IMR-90 (cell line): Measurements from ENCODE around the gene MYBPH. TPM values are rescaled to one million over a fixed set of nuclear protein-coding genes. Genes with fewer than 3 reads are reported as not detected.

Experiments
- ATAC-seq: fragments of 200-7000 bp; cut with Tn5 transposase; 2 replicates; pipeline ENCODE4 v1.9.1; 2020; ENCODE audit warnings: low read depth, mild to moderate bottlenecking, moderate library complexity
- BruUV-seq: library from RNA; stranded (reverse); fragments of 400-500 nt; replicated peaks from 2 replicates; lab custom pipeline; 2021; lab: Mats Ljungman, UMichigan
- CTCF ChIA-PET: fragments of 300-600 bp; formaldehyde crosslinking; extraction: SDS; loops from one replicate; lab custom pipeline; 2021; ENCODE audit warnings: antibody characterized with exemption; lab: Yijun Ruan, JAX
- POLR2A ChIA-PET: fragments of 300-600 bp; sonication (Branson Sonifier 250); formaldehyde crosslinking; loops from one replicate; lab custom pipeline; 2022; ENCODE audit warnings: antibody characterized with exemption; ENCODE audit not compliant: unreplicated experiment; lab: Charles Lee
- DNase-seq: peaks from one replicate; pipeline ENCODE4 v3.0.0; 2013
- H2AFZ ChIP-seq: replicated peaks from 2 replicates; pipeline ENCODE3; 2013; ENCODE audit warnings: low read length, mild to moderate bottlenecking; ENCODE audit not compliant: poor library complexity
- H2AK5ac ChIP-seq: 2 replicates; pipeline ENCODE4 v1.6.1; 2013; ENCODE audit warnings: low read depth, low read length, inconsistent platforms
- H2AK9ac ChIP-seq: replicated peaks from 2 replicates; pipeline ENCODE3; 2013; ENCODE audit warnings: mild to moderate bottlenecking, low read depth, low read length, moderate library complexity; ENCODE audit not compliant: poor library complexity
- H2BK120ac ChIP-seq: 2 replicates; pipeline ENCODE4 v1.6.1; 2013; ENCODE audit warnings: low read depth, low read length, inconsistent platforms
- H2BK15ac ChIP-seq: 3 replicates; pipeline ENCODE4 v1.6.1; 2013; ENCODE audit warnings: low read depth, low read length, inconsistent platforms
- H2BK20ac ChIP-seq: 2 replicates; pipeline ENCODE4 v1.6.1; 2013; ENCODE audit warnings: low read depth, mild to moderate bottlenecking, inconsistent platforms, low read length, moderate library complexity
- H2BK5ac ChIP-seq: 2 replicates; pipeline ENCODE4 v1.6.1; 2013; ENCODE audit warnings: mild to moderate bottlenecking, low read depth, low read length, inconsistent platforms; ENCODE audit not compliant: poor library complexity, severe bottlenecking
- H3K14ac ChIP-seq: replicated peaks from 2 replicates; pipeline ENCODE4 v1.6.1; 2013; ENCODE audit warnings: low read depth, low read length, inconsistent platforms
- H3K18ac ChIP-seq: 2 replicates; pipeline ENCODE4 v1.6.1; 2013; ENCODE audit warnings: low read depth, low read length, control low read depth
- H3K23ac ChIP-seq: 2 replicates; pipeline ENCODE4 v1.6.1; 2013; ENCODE audit warnings: low read depth, low read length, inconsistent platforms
- H3K27ac ChIP-seq: 2 replicates; pipeline ENCODE4 v1.5.1; 2013; ENCODE audit warnings: mild to moderate bottlenecking, control low read depth, low read length; ENCODE audit not compliant: insufficient read depth
- H3K27me3 ChIP-seq: 2 replicates; pipeline ENCODE4 v1.6.1; 2013; ENCODE audit warnings: low read length; ENCODE audit not compliant: control insufficient read depth, insufficient read depth
- H3K36me3 ChIP-seq: 2 replicates; pipeline ENCODE4 v1.6.1; 2013; ENCODE audit warnings: low read length, mixed read lengths; ENCODE audit not compliant: control insufficient read depth, insufficient read depth
- H3K4ac ChIP-seq: 2 replicates; pipeline ENCODE4 v1.6.1; 2013; ENCODE audit warnings: low read depth, low read length, inconsistent platforms
- H3K4me1 ChIP-seq: 2 replicates; pipeline ENCODE4 v1.6.1; 2013; ENCODE audit warnings: low read length, mixed read lengths; ENCODE audit not compliant: control insufficient read depth, insufficient read depth
- H3K4me2 ChIP-seq: 2 replicates; pipeline ENCODE4 v1.6.1; 2013; ENCODE audit warnings: low read depth, mild to moderate bottlenecking, control low read depth, low read length, moderate library complexity
- H3K4me3 ChIP-seq: 2 replicates; pipeline ENCODE4 v1.5.1; 2013; ENCODE audit warnings: low read depth, mild to moderate bottlenecking, control low read depth, low read length, moderate library complexity; ENCODE audit not compliant: insufficient read depth
- H3K56ac ChIP-seq: 2 replicates; pipeline ENCODE4 v1.6.1; 2013; ENCODE audit warnings: low read length, inconsistent platforms; ENCODE audit not compliant: insufficient read depth; ENCODE audit errors: extremely low read depth
- H3K79me1 ChIP-seq, 2 experiments: 2 replicates each; pipeline ENCODE4 v1.6.1; 2013; ENCODE audit warnings: low read length in 2 of 2, inconsistent platforms in 1 of 2, low read depth in 1 of 2
- H3K9ac ChIP-seq: 2 replicates; pipeline ENCODE4 v1.6.1; 2013; ENCODE audit warnings: low read depth, low read length, control low read depth
- H3K9me1 ChIP-seq: 2 replicates; pipeline ENCODE4 v1.6.1; 2013; ENCODE audit warnings: low read length, inconsistent platforms; ENCODE audit not compliant: insufficient read depth
- H3K9me3 ChIP-seq: 2 replicates; pipeline ENCODE4 v1.6.1; 2013; ENCODE audit warnings: low read length; ENCODE audit not compliant: control insufficient read depth, insufficient read depth
- H4K20me1 ChIP-seq: 2 replicates; pipeline ENCODE4 v1.6.1; 2013; ENCODE audit warnings: low read length, inconsistent platforms; ENCODE audit not compliant: insufficient read depth
- H4K5ac ChIP-seq: 2 replicates; pipeline ENCODE4 v1.6.1; 2013; ENCODE audit warnings: mild to moderate bottlenecking, low read depth, low read length, control low read depth
- H4K8ac ChIP-seq, 2 experiments: 2 replicates each; pipeline ENCODE4 v1.6.1; 2013; ENCODE audit warnings: low read depth in 2 of 2, low read length in 2 of 2, control low read depth in 1 of 2, inconsistent platforms in 1 of 2
- H4K91ac ChIP-seq: 2 replicates; pipeline ENCODE4 v1.6.1; 2013; ENCODE audit warnings: low read depth, low read length, inconsistent platforms; ENCODE audit not compliant: insufficient read depth
- MAZ ChIP-seq: IDR thresholded peaks from 2 replicates; pipeline ENCODE4 v1.6.1; 2012; ENCODE audit warnings: low read depth, mild to moderate bottlenecking, low read length, improper control_type of control experiment, moderate library complexity, borderline replicate concordance
- NFE2L2 ChIP-seq: fragments of 150-350 bp; IDR thresholded peaks from 2 replicates; pipeline ENCODE4 v1.6.1; 2016; ENCODE audit warnings: low read depth, mild to moderate bottlenecking, low read length
- WGBS, 2 experiments: methylation state at CpG; one replicate each; pipeline versions ENCODE4 v1.1.5 to v1.1.7; 2013; ENCODE audit warnings: missing lambda C conversion rate in 2 of 2; ENCODE audit not compliant: insufficient read length in 1 of 2; ENCODE audit errors: extremely low coverage in 2 of 2; 5-methylcytosine and 5-hydroxymethylcytosine counted together
- dilution Hi-C: fragments of 300-500 bp; cut with HindIII; formaldehyde crosslinking; loops from one replicate; pipeline ENCODE4 v1.14.3; 2018; ENCODE audit warnings: low sequenced_read_pairs; ENCODE audit not compliant: unreplicated experiment
- in situ Hi-C: fragments of 300-500 bp; cut with MboI; formaldehyde crosslinking; loops from 3 replicates; pipeline ENCODE4 v1.14.3; 2019; ENCODE audit warnings: low sequenced_read_pairs, inconsistent platforms, mixed read lengths
- intact Hi-C: fragments of 100-400 bp; cut with micrococcal nuclease; formaldehyde crosslinking; loops from 2 replicates; pipeline ENCODE4 v1.10.0; 2022
- polyA plus RNA-seq, 3 experiments: library from polyadenylated mRNA; depleted of rRNA; stranded (reverse); fragments of >200 nt; gene quantifications; 2 replicates each; pipeline ENCODE4 v1.2.3, GENCODE V29; 2012; ENCODE audit warnings: low replicate concordance in 1 of 3
- total RNA-seq: library from RNA; depleted of rRNA; stranded (reverse); fragments of >200 nt; gene quantifications from 2 replicates; pipeline ENCODE4 v1.2.3, GENCODE V29; 2012

MYBPH gene
- total and polyA plus RNA-seq, 2 of the 4 experiments (the other 2 are of a cell fraction): not detected

GRCh38 chr1:203196371-203196770, 20.7 kb upstream of the MYBPH start:
- Histone ChIP-seq H2BK15ac (peak overlapping the region; percentile 91; the same call in 2 of the 3 replicates), H3K4me2 (no peak overlapping the region), H2AK5ac (peak overlapping the region; percentile 93), H2BK120ac (peak overlapping the region; percentile 86), H4K5ac (peak overlapping the region; percentile 61), H2AFZ (peak overlapping the region; percentile 4), H3K36me3 (no peaks in the 10 kb centered on the region), H2BK5ac (peak overlapping the region; percentile 82), H3K9me3 (no peaks in the 10 kb centered on the region), H4K8ac (peak overlapping the region; percentile 70 to 79), H3K9me1 (peaks cover 17% of the 10 kb centered on the region), H3K9ac (no peak overlapping the region), H4K20me1 (no peaks in the 10 kb centered on the region), H3K79me1 (no peaks in the 10 kb centered on the region), H3K27me3 (no peaks in the 10 kb centered on the region), H3K14ac (peak overlapping the region; percentile 56), H2BK20ac (peak overlapping the region; percentile 54), H3K27ac (peak overlapping the region; percentile 86), H3K4me3 (no peak overlapping the region), H3K4me1 (peaks cover 40% of the 10 kb centered on the region), H3K56ac (peak overlapping the region; percentile 2; the same call in 1 of the 2 replicates), H2AK9ac (no peak overlapping the region), H3K23ac (peak overlapping the region; percentile 56; the same call in 1 of the 2 replicates), H3K18ac (peak overlapping the region; percentile 76), H4K91ac (peak overlapping the region; percentile 87), H3K4ac (peak overlapping the region; percentile 70)
- CTCF ChIA-PET: interaction anchor here (1.0 kb wide), 1 partner anchor 20 kb away, joined by 4 read pairs; no protein-coding TSS in a partner anchor
- in situ Hi-C loops (no loop called here), intact Hi-C loops (no loop called here), dilution Hi-C loops (no loop called here)
- 100% methylated on average over 1 of the region's 3 CpGs; no CpG with 5 or more reads in 1 of the 2 experiments for WGBS, 2 experiments
- POLR2A ChIA-PET: no interaction called here
- TF ChIP-seq NFE2L2 (0 out of 2 replicates have a peak, but pooled peaks have one; percentile 43), MAZ (no peak)
- DNase-seq (peak; percentile 7), ATAC-seq (no peak)
- BruUV-seq: no TSS peak
